ENCODE results near the gene ZP3. TPM values are rescaled to one million over a fixed set of nuclear protein-coding genes. Genes with fewer than 3 reads are reported as not detected.

ZP3 gene
- total RNA-seq (2022; extraction: Qiagen RNA extraction; ENCODE audit: low read depth): 18.4 to 22.2 TPM (median 20.2 TPM) in 5 replicates

DNA sequence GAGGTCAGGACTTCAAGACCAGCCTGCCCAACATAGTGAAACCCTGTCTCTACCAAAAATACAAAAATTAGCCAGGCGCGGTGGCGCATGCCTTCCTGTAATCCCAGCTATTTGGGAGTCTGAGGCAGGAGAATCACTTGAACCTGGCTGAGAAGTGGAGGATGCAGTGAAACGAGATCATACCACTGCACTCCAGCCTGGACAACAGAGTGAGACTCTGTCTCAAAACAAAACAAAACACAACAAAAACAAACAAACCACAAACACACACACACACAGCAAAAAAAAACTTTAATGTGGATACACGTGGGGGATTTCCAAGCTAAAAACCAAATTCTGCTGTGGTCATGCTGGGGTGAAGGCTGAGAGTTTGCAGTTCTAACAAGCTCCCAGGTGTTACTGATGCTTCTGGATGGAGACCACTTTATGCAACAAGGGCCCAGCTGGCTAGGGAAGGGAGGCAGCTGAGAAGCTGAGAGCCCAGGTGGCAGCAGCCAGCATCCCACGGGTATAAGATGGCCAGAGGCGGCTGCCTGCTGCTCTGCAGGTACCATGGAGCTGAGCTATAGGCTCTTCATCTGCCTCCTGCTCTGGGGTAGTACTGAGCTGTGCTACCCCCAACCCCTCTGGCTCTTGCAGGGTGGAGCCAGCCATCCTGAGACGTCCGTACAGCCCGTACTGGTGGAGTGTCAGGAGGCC is at the start of gene ZP3:
ZP3 (plus strand) TSS at position 538 of the 699 bp plus-strand sequence; CDS start at position 553, 15 bp downstream.

DNA sequence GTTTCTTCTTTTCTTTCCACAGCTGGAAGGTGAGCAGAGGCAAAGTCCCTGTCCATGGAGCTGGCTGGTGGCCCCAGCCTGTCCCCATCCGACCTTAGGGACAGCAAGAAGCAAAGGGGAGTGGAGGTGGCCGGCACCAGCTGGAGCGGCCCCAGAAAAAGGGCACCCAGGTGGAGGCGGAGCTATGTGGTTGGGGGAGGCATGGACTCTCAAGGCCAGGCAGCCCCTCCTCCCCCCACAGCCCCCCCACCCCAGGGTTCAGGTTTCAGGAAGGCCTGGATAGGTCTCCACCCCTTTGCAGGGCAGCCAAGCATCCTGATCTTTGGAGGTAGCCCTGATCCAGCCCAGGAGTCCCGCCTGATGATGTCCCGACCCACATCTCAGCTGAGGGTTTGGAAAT is 15.2 kb upstream of the ZP3 start, which contains the start of gene SSC4D:
SSC4D (minus strand) TSS at position 161 of the 400 bp plus-strand sequence. CDS start 5,258 bp downstream, outside the sequence.

GRCh38 chr7:76461464-76462101 is 36.8 kb downstream of the ZP3 start, which contains the start of gene DTX2:
Gene DTX2 (plus strand): TSS chr7:76461709. CDS start chr7:76480510, 18,801 bp downstream.

Other genes with a start within 250 kb of the ZP3 start
- gene SRRM3, start 223.1 kb upstream of the ZP3 start, total RNA-seq (2022; extraction: Qiagen RNA extraction; ENCODE audit: low read depth): 8.2 to 12.5 TPM (median 11.2 TPM) in 5 replicates
- 980 to 1,356 TPM (median 1,314 TPM) in 5 replicates for gene HSPB1, start 122.3 kb upstream of the ZP3 start, total RNA-seq (2022; extraction: Qiagen RNA extraction; ENCODE audit: low read depth)
- gene YWHAG, start 66.0 kb upstream of the ZP3 start, total RNA-seq (2022; extraction: Qiagen RNA extraction; ENCODE audit: low read depth): 201 to 252 TPM (median 237 TPM) in 5 replicates
- 0.89 to 1.6 TPM (median 1.0 TPM) in 5 replicates for gene SSC4D, start 15.3 kb upstream of the ZP3 start, total RNA-seq (2022; extraction: Qiagen RNA extraction; ENCODE audit: low read depth)
- 33.1 to 37.3 TPM (median 34.4 TPM) in 5 replicates for gene DTX2, start 36.8 kb downstream of the ZP3 start, total RNA-seq (2022; extraction: Qiagen RNA extraction; ENCODE audit: low read depth)
- gene UPK3B, start 85.6 kb downstream of the ZP3 start, total RNA-seq (2022; extraction: Qiagen RNA extraction; ENCODE audit: low read depth): 12.7 to 21.8 TPM (median 18.7 TPM) in 5 replicates
- gene SPDYE16, start 118.3 kb downstream of the ZP3 start, total RNA-seq (2022; extraction: Qiagen RNA extraction; ENCODE audit: low read depth): not detected in 5 replicates
- 20.7 to 28.4 TPM (median 24.6 TPM) in 5 replicates for gene POMZP3, start 202.3 kb downstream of the ZP3 start, total RNA-seq (2022; extraction: Qiagen RNA extraction; ENCODE audit: low read depth)